Smooth muscle cell of trachea (primary cell): ENCODE results near the gene SULT1A2. TPM values are rescaled to one million over a fixed set of nuclear protein-coding genes. Genes with fewer than 3 reads are reported as not detected.

Experiments
- total RNA-seq: library from RNA; depleted of rRNA; stranded (reverse); fragments of >200 nt; gene quantifications from 2 replicates; pipeline ENCODE4 v1.2.1, GENCODE V29; 2014

SULT1A2 gene
- 0.15 TPM in 1 of 2 replicates, not detected in the other for total RNA-seq

DNA sequence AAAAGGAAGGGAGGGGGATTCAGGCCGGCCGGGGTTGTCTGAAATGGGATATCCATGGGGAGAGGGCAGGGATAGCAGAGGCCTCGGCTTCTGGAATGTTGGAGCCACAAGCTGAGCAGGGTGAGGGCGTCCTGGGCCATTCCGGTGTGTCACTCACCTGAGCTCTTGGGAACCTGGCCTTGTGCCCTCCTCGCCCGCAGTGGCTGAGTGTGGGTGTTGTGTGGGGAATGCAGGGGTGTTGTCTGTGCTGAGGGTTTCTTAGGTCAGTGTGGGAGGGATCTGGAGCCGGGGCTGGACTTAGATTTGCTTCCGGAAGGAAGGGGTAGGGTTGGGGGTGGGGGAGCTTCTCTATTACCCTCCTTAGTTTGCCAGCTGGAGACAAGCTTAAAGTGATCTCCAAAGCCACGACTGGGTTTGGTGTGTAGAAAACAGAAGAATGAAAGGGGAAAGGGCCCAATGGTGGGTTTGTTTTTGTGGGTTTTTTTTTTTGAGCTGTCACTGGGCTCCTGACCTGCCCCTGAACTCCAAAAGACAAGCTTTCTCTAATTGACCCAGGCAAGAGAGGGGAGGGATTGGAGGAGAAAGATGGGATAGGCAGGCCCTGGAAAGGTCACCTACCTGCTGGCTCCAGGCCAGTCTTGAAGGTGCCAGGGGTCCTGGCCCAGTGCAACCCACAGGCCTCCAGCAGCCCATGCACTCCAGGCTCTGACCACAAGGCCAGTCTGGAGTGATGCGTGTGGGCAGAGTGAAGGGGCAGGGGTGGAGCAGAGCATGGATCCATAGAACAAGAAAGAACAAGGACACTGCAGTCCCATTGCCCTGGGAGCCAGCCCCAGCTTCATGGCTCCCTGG, at the start of gene SULT1A2:
Gene SULT1A2, minus strand, starts transcription at position 211 of the 852 bp plus-strand sequence. CDS start 1,120 bp downstream, outside the sequence.

GRCh38 chr16:28637765-28638164, 40.9 kb upstream of the SULT1A2 start, which contains the start of gene NPIPB8:
NPIPB8 (plus strand) TSS chr16:28638065; CDS start chr16:28638361, 296 bp downstream.

DNA sequence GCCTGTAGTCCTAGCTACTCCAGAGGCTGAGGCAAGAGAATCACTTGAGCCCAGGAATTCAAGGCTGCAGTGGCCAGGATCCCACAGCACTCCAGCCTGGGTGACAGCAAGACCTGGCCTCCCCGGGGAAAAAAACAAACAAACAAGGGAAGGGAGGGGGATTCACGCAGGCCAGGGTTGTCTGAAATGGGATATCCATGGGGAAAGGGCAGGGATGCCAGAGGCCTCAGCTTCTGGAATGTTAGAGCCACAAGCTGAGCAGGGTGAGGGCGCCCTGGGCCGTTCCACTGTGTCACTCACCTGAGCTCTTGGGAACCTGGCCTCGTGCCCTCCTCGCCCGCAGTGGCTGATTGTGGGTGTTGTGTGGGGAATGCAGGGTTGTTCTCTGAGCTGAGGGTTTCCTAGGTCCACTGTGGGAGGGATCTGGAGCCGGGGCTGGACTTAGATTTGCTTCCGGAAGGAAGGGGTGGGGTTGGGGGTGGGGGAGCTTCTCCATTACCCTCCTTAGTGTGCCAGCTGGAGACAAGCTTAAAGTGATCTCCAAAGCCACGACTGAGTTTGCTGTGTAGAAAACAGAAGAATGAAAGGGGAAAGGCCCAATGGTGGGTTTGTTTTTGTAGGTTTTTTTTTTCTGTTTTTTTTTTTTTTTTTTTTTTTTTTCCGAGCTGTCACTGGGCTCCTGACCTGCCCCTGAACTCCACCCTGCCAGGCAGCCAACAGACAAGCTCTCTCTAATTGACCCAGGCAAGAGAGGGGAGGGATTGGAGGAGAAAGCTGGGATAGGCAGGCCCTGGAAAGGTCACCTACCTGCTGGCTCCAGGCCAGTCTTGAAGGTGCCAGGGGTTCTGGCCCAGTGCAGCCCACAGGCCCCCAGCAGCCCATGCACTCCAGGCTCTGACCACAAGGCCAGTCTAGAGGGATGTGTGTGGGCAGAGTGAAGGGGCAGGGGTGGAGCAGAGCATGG, 13.1 kb upstream of the SULT1A2 start, which contains the start of gene SULT1A1:
Gene SULT1A1, minus strand, starts transcription at position 414 of the 964 bp plus-strand sequence. CDS start 1,189 bp downstream, outside the sequence.

GRCh38 chr16:28553776-28554633, 42.8 kb downstream of the SULT1A2 start, which contains the start of gene SGF29:
SGF29 (plus strand) TSS chr16:28553920; CDS start chr16:28581070, 27,150 bp downstream.

Other genes with a start within 250 kb of the SULT1A2 start
- gene NPIPB6, start 233.5 kb downstream of the SULT1A2 start, total RNA-seq = 1.3 and 6.1 TPM in 2 replicates
- 133 and 198 TPM in 2 replicates for gene EIF3CL, start 193.2 kb downstream of the SULT1A2 start, total RNA-seq
- gene NPIPB7, start 124.7 kb downstream of the SULT1A2 start, total RNA-seq = not detected in 2 replicates
- gene CLN3, start 105.0 kb downstream of the SULT1A2 start, total RNA-seq = 17.7 and 28.6 TPM in 2 replicates
- gene APOBR, start 102.4 kb downstream of the SULT1A2 start, total RNA-seq = not detected in 2 replicates
- gene IL27, start 90.2 kb downstream of the SULT1A2 start, total RNA-seq = not detected in 2 replicates
- gene NUPR1, start 58.1 kb downstream of the SULT1A2 start, total RNA-seq = 14.7 and 20.8 TPM in 2 replicates
- gene SGF29, start 43.1 kb downstream of the SULT1A2 start, total RNA-seq = 6.0 and 11.2 TPM in 2 replicates
- gene SULT1A1, start 13.0 kb upstream of the SULT1A2 start, total RNA-seq = 0.58 and 3.8 TPM in 2 replicates
- gene NPIPB8, start 41.0 kb upstream of the SULT1A2 start, total RNA-seq = 0.15 TPM in 1 of 2 replicates, not detected in the other
- gene EIF3C, start 114.4 kb upstream of the SULT1A2 start, total RNA-seq = 116 and 191 TPM in 2 replicates
- gene NPIPB9, start 154.7 kb upstream of the SULT1A2 start, total RNA-seq = 2.0 and 3.2 TPM in 2 replicates
- gene ATXN2L, start 225.9 kb upstream of the SULT1A2 start, total RNA-seq = 48.0 and 50.9 TPM in 2 replicates
- gene TUFM, start 249.3 kb upstream of the SULT1A2 start, total RNA-seq = 128 and 129 TPM in 2 replicates